Measurements from ENCODE around the gene CDK19. TPM values are rescaled to one million over a fixed set of nuclear protein-coding genes. Genes with fewer than 3 reads are reported as not detected.

The CDK19 gene
- total RNA-seq, 1 experiment from 2014 or later: 7.0 TPM

DNA sequence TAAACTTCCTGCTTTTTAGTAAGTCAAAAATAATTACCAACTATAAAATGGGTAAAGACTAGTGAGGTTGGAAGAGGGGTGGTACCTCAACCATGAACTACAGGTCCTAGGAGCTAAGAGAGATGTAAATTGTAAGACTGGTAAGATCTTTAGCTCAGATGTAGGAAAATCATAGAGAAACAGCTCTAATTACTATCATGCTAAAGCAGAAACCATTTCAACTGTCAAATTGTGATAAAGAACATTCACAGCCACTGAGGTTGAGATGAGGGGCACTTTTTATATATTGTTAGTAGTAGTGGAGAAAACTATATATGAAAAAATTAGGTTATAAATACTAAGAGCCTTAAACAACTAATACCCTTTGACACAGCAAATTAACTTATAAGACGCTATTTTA lies 20.0 kb downstream of the CDK19 start:
- Histone ChIP-seq H4K8ac (replicated peaks; ENCODE audit: insufficient read length, low read depth, low read length) (no peak overlapping the region), H3K9me3 (ENCODE audit: control insufficient read depth, low read depth, low read length) (no peaks in the 10 kb centered on the region), H3K27me3 (ENCODE audit: insufficient read depth, low read length) (no peaks in the 10 kb centered on the region), H3K4me1 (ENCODE audit: insufficient read depth, low read length) (no peaks in the 10 kb centered on the region), H4K91ac (ENCODE audit: insufficient read length, low read depth, low read length) (no peak overlapping the region), H2BK15ac (ENCODE audit: low read depth, low read length) (no peak overlapping the region), H3K23me2 (ENCODE audit: insufficient read length, low read depth, low read length, poor library complexity, severe bottlenecking) (no peaks in the 10 kb centered on the region), H3K9ac (ENCODE audit: extremely low read depth, insufficient read length, low read length) (no peak overlapping the region), H2BK5ac (ENCODE audit: insufficient read length, low read length) (no peak overlapping the region), H2BK12ac (ENCODE audit: insufficient read length, low read depth, low read length) (no peak overlapping the region), H3K4me2 (ENCODE audit: insufficient read depth, insufficient read length, low read length) (no peak overlapping the region), H4K20me1 (ENCODE audit: control insufficient read depth, insufficient read depth, insufficient read length) (no peaks in the 10 kb centered on the region), H3T11ph (ENCODE audit: low read length) (no peak overlapping the region), H2AK5ac (ENCODE audit: insufficient read length, low read length) (no peak overlapping the region), H3K14ac (ENCODE audit: insufficient read depth, low read length) (no peak overlapping the region), H3K18ac (ENCODE audit: insufficient read length, low read depth, low read length) (no peak overlapping the region), H3K27ac (ENCODE audit: insufficient read length, low read depth, low read length) (no peak overlapping the region), H3K23ac (ENCODE audit: insufficient read length, low read depth, low read length) (no peak overlapping the region), H3K79me2 (ENCODE audit: insufficient read depth, low read length) (peaks cover 2% of the 10 kb centered on the region; the same call in 1 of the 2 replicates), H2BK120ac (ENCODE audit: low read depth, low read length, poor library complexity, severe bottlenecking) (no peak overlapping the region), H2AFZ (ENCODE audit: low read length) (no peak overlapping the region), H3K4ac (ENCODE audit: low read depth, low read length) (no peak overlapping the region), H2BK20ac (ENCODE audit: low read depth, low read length, poor library complexity, severe bottlenecking) (no peak overlapping the region), H3K56ac (ENCODE audit: insufficient read length, low read depth, low read length) (no peak overlapping the region), H3K79me1 (ENCODE audit: insufficient read depth, low read depth, low read length, poor library complexity, severe bottlenecking) (no peaks in the 10 kb centered on the region), H4K5ac (ENCODE audit: insufficient read length, low read depth, low read length) (no peak overlapping the region)
- no peaks in the 10 kb centered on the region for H3K27me3 Mint-ChIP-seq (ENCODE audit: low read depth)
- DNase-seq: no peak
- WGBS (ENCODE audit: extremely low coverage, insufficient read length, low lambda C conversion rate): no CpG with 5 or more reads among the region's 1 CpG
- TF ChIP-seq, protein P1, sequence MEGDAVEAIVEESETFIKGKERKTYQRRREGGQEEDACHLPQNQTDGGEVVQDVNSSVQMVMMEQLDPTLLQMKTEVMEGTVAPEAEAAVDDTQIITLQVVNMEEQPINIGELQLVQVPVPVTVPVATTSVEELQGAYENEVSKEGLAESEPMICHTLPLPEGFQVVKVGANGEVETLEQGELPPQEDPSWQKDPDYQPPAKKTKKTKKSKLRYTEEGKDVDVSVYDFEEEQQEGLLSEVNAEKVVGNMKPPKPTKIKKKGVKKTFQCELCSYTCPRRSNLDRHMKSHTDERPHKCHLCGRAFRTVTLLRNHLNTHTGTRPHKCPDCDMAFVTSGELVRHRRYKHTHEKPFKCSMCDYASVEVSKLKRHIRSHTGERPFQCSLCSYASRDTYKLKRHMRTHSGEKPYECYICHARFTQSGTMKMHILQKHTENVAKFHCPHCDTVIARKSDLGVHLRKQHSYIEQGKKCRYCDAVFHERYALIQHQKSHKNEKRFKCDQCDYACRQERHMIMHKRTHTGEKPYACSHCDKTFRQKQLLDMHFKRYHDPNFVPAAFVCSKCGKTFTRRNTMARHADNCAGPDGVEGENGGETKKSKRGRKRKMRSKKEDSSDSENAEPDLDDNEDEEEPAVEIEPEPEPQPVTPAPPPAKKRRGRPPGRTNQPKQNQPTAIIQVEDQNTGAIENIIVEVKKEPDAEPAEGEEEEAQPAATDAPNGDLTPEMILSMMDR (conservative IDR thresholded peaks at IDR 0.05): no peak
- H3K4me3 Mint-ChIP-seq: no peak overlapping the region
- no peaks in the 10 kb centered on the region for H3K9me3 Mint-ChIP-seq
- H3K36me3 Mint-ChIP-seq (ENCODE audit: insufficient read depth in 1 of 3, low read depth in 3 of 3): peaks cover 0 to 2% (median 0%) of the 10 kb centered on the region in 3 experiments; a peak in 1 of 7 replicates
- no peak overlapping the region for H3K27ac Mint-ChIP-seq
- H3K4me1 Mint-ChIP-seq: peaks cover 3 to 5% of the 10 kb centered on the region in 2 experiments; a peak in 3 of 4 replicates

All from H9 (cell line).